Stimulated activated CD4-positive, alpha-beta T cell treated with anti-CD3 and anti-CD28 coated beads, Interleukin-12 subunit alpha, Interleukin-12 subunit beta, amount 100 ng/mL, for 48 hours (primary cell): ENCODE measurements around the gene GLYATL1B.
"Not testable (repeated sequence)": the region's sequence is repeated elsewhere in the genome, so short reads cannot be mapped to it uniquely, and the experiment has no call there.

Experiments used
- DNase-seq, 3 donors: peaks; one replicate each; pipeline ENCODE4 v3.0.0-alpha.2; 2020; ENCODE audit warnings: low read depth in 2 of 3, low spot score in 1 of 3

GLYATL1B gene, protein sequence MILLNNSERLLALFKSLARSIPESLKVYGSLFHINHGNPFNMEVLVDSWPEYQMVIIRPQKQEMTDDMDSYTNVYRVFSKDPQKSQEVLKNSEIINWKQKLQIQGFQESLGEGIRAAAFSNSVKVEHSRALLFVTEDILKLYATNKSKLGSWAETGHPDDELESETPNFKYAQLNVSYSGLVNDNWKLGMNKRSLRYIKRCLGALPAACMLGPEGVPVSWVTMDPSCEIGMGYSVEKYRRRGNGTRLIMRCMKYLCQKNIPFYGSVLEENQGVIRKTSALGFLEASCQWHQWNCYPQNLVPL

DNA sequence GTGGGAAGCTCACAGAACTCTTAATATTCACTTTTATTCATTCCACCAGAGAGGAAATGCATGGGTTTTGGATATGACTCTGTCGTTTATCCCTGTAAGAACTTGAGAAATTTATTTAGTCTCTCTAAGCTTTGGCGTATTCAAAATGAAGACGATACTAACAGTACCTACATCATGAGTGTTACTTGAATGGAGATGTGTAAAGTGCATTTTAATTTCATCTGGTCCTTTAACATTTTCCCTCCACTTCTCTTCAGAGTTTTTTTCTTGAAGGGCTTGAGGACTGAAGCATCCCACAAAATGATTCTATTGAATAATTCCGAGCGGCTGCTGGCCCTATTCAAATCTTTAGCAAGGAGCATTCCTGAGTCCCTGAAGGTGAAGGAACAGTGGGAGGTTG lies at the start of gene GLYATL1B:
Gene GLYATL1B (plus strand): TSS at position 301 of the 400 bp plus-strand sequence. CDS start 0 bp downstream, at position 301.
- DNase-seq: not testable (repeated sequence)

DNA sequence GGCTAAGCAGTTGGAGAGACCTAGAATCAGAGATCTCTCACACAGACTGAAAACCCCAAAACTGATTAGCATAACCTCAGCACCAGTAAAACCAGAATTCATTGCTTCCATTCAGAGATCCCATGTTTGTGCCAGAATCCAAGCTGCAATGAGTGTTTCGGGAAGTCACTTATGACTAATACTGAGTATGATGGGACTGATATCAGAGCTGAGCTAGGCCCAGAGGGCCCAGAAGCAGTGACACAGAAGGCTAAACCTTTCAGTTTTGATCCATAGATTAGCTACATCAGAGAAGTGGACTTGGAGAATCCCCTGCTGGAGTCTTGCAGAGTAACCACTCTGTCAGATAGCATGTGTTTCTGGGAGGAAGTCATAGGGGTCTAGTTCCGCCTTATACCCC lies 49.6 kb upstream of the GLYATL1B start:
- not testable (repeated sequence) for DNase-seq

DNA sequence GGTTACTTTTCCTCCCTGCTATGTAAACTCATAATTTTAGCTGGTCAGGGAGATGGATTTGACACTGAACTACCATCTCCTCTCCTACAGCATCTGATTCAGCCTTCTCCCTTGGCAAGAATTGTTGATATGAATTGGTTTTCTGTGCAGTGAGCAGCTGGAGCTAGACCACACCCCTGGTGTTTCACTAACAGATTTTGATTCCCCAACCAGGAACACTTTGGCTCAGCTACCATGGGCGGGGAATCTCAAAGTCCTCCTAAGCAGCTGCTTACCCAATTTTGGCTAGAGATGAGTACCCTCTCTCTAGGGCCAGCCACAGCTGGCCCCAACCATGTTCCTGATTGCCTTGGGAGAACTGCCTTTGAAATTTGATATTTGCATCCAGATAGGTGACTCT lies 48.7 kb upstream of the GLYATL1B start:
- DNase-seq: not testable (repeated sequence)

DNA sequence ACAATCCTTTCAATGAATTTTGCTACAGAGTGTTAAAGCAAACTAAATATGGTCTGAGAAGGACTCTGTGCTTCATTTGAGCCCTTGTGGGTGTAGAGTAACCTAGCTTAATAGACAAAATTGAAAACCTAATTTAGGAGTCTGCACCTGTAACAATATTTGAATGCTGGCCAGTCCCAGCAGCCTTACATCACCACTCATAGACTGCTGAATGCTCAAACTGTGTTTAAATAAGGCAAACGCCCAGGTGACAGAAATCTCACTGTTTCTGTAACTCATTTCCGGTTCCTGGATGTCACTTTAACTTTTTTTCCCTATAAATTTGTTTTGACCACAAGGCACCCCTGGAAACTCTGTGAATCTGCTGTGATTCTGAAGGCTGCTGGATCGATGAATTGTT lies 45.5 kb upstream of the GLYATL1B start:
- DNase-seq: no peak

DNA sequence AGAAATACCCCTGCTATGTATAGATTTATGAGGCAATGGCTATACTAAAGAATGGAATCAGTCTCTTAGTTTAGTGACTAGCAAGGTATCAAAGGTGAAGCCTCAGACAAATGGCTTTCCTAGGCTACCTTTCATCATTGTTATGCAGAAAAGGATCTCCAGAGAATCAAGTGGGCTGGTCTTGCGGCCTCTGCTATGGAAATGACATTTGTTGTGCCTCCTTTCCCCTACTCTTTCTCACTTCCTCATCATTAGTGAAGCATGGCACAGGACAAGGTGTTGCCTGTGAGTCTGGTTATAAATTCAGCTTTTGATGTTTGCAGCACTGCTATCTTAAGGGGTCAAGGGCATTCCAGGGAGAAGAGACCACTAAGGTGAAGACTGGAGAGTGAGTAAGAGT lies 34.7 kb upstream of the GLYATL1B start:
- not testable (repeated sequence) for DNase-seq

DNA sequence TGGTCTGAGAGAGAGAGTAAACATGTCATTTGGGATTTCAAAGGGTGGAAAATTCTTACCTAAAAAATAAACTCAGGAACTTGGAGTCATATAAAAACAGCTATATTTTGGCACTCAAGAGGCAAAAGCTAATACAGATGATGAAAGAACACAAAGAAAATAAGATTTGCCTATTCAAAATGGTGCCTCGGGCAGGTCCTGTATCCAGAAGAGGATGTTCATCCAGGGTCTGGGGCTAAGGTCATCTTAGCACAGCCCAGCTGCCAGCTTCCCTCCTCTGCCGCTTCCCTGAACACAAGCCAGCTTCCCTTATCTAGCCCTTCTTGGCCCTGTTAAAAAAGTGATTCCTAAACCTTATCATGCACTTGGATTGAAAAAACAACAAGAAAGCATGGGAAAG lies 33.8 kb upstream of the GLYATL1B start:
- not testable (repeated sequence) for DNase-seq

DNA sequence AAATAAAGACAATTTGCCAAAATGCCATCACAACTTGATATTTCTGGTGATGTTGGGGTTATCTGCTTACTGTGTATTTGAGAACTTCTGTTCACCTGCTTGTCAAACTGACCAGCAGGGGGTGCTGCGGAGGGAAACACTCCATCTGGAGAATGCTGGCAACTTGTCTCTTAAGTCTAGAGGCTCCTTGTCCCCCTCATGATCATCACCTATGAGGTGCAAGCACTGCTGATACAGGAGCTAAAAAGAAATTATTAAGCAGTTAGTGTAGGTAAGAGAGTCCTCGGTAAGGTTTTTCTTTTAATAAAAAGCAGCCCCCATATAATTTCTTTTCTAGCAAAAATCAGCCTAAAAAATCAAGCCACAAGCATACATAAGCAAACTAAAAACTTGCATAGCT lies 32.7 kb upstream of the GLYATL1B start:
- DNase-seq: peak; percentile 46 to 75 (median 73)

DNA sequence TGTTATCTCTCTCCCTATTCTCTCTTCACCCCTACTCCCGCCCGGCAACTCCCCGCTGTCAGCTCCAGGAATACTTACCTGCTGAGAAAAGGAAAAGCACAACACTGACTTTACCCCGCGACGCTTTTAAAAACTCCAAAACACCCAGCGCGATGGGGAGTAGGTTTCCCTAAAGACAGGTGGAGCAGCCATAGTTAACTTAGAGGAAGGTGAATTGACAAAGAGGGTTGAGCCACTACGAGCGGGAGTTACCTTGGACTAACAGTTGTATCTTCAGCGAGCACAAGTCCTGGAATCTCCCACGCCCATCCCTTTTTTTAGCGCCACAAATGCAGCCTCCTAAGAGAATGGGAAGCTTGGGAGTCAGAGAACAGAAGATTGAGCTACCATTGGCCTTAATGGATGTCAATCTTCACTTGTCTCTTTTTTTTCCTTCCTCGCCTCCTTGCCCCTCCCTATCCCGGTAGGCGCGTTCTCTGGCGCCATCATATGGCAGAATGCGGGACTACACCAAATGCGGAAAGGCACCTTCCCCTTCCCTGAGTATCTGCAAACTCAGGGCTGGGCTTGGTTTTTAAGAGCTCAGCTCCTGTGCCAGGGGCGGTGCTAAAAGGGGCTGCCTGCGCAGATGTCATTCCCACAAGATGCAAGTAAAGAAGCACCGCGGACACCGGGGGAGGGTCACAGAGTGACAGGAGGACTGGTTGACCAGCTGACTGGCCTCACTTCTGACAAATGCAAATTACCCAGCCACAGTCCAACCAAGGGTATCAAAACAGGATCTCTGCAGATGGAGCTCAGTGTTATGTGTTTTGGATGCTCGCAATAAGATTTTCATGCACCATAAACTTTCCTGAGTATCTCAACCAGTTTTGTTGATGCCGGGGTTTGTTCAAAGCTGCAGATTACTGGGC lies 27.7 kb upstream of the GLYATL1B start:
- peak; percentile 79 to 97 (median 83) for DNase-seq

DNA sequence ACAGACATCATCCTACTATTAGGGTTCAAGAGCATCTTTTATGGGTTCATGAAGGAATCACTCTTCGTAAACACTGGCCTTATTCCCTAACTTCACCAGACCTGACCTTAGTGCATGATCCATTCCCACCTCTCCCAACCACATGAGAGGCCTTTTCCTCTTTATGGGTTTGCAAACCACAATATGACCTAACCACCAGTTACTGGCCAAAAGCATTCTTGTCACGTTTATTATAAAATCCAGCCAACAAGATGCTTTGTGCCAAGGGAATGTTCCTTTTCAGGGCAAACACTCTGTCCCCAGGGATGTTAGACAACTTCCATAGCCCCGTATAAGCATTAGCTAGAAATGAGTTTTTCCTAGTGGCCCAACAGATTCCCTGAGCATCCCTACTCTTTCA lies 26.0 kb upstream of the GLYATL1B start:
- not testable (repeated sequence) for DNase-seq

DNA sequence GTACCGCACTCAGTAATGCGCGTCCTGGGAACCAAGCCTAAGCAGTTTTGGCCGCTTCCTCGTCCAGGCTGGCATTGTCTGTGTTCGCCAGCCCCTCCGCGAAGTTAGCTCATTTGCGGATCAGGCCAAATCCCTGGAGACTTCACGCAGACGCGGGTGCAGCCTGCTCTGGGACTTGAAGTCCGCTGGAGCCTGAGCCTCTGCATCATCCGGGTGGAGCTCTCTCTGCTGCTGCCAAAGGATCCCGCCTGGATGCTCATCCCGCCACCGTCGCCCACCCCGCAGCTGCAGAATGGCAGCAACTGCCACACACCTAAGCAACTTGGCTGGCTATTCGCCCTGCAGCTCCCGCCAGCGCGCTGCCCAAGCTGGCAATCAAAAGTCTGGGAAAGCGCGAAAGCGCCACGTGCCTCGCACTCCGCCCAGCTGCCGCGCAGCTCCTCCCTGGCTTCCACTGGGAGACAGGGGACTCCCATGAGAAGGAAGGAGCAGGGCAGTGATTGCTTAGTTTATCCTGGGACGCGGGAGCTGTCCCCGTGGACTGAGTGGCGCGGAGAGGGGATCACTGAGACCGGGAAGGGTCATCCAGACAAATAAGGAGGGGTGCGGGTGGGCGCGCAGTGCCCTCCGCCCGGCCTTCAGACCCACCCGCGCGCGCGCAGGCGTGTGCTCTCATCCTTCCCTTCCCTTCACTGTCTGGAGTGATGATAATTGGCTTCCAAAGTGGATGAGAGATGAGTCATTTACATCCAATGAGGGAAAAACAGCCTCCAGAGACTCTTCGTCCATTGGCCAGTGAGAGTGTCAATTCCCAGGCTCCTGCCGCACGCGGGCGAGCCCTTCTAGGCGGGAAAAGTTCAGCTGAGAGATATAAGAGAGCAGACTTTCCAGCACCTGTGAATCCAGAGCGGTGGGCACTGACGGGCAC lies 23.2 kb upstream of the GLYATL1B start:
- DNase-seq: no peak

DNA sequence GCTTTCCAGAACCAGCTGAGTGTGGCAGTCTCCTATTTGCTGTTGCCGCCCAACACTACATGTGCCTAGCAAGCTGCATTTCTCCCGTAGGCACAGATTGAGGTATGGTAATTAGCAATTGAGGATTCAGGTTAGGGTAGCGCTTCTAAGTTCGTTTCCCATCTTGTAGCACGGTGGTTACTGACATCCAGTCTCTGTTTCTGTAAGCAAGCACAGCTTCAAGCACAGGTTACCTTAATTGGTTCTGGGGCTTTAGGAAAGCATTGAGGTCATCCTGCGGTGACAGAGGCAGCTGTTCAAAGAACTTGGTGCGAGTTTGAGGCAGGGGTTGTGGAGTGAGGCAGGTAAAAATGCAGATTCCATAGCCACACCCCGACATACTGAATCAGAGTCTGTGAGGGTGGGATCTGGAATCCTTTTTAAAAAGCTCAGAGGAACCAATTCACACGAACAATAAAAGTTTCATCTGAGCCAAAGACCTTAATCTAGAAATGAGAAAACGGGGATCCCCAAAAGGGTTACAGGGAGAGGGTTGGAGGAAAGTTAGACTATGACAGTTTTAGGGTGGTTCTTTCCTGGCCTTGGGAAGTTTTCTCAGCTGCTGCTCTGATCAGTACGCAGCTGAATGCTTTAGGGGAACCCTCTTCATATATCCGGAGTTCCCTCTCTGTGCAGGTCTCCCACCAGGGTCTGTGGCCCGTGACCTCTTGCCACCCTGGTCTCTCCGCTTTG lies 21.9 kb upstream of the GLYATL1B start:
- DNase-seq: not testable (repeated sequence)

DNA sequence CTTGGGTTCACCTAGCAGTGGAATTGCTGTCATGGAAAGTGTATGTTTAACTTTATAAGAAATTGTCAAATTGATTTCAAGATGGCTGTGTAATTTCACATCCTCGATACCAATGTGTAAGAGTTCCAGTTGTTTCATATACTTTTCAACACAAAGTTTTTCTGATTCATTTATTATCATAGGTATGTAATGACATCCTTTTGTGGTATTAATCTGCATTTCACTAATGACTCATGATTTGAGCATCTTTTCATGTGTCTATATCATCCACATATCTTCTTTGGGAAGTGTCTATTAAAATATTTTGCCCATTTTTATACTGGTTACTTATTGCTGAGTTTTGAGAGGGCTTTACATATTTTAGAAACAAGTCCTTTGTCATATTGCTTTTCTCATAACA lies 17.0 kb upstream of the GLYATL1B start:
- DNase-seq: no peak

DNA sequence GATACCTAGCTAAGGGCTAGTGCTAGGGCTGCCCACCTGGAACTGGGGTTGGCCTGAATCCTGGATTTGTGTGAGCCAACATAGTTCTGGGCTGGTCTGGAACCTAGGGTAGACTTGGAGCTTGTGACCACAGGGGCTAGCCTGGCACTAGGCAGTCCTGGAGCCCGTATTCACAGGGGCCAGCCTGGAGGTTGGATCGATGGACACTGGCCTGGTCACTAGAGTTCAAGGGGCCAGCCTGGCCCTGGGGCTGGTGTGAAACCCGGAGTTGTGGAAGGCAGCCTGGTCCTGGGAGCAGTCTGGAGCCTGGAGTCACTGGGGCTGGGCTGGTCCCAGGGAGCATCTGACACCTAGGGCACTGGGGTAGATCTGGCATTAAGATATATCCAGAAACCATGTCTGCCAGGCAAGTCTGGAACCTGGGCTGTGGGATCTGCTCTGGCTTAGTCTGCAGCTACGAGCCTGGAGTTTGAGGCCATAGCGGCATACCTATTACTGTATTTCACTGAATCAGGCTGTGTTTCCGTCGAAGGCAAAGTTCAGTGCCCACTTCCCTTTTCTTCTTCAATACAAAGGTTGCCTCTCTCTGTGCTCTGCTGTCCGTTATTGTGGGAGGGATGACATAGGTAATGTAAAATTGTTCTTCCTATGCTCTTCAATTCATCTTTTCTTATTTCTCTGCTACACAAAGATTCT lies 9.1 kb upstream of the GLYATL1B start:
- no peak for DNase-seq

DNA sequence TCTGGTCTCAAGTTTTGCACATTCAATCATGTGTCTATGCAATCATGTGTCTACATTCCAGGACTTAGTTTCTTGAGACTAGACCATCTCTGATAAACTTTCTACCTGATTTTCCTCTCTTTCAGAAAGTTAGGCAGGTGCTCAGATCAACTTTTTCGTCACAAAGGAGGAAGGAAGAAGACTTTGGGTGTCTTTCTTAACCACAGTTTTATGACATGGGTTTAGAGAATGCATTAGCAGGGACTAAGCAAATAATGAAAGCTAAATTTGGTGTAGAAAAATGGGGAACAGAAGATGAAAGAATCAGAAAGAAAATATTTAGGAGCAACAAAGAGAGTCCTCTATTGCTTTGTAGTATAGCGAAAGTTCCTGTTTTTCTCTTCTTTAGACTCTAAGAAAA lies 7.7 kb upstream of the GLYATL1B start:
- DNase-seq: no peak

DNA sequence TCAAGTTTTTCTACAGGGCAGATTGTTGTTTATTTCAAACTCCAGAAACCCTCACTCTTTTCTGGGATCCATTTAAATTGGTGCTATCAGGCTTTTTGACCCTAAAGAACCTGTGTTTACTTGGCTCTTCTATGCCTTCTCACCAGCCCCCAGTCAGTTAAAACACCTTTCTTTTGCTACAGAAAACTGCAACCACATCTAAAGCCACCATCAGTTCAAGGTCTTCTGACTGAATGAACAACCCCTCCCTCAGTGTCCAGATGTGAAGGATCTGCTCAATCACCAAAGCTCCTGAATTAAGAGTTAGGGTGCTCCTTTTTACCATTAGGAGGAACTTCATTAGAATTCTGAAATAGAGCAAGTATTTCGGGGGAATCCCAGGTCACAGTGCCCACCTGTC lies 7.0 kb upstream of the GLYATL1B start:
- no peak for DNase-seq

DNA sequence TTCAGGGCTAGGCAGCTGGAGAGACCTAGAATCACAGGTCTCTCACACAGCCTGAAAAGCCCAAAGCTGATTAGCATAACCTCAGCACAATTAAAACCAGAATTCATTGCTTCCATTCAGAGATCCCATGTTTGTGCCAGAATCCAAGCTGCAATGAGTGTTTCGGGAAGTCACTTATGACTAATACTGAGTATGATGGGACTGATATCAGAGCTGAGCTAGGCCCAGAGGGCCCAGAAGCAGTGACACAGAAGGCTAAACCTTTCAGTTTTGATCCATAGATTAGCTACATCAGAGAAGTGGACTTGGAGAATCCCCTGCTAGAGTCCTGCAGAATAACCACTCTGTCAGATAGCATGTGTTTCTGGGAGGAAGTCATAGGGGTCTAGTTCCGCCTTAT lies 5.7 kb upstream of the GLYATL1B start:
- DNase-seq: not testable (repeated sequence)

DNA sequence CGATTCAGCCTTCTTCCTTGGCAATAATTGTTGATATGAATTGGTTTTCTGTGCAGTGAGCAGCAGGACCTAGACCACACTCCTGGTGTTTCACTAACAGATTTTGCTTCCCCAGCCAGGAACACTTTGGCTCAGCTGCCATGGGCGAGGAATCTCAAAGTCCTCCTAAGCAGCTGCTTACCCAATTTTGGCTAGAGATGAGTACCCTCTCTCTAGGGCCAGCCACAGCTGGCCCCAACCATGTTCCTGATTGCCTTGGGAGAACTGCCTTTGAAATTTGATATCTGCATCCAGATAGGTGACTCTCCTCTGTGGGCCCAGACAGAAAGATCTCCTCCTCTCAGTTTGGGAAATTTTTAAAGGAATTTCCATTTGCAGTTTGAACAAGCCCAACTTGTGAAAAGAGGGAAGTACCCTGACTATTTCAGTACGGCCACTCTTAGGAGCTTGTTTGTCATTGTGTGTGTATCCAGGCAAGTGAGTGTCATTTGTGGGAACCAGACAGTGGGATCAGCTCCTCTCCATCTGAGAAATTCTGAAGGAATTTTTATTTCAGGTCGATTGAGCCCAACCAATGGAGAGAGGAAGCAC lies 4.6 kb upstream of the GLYATL1B start:
- not testable (repeated sequence) for DNase-seq

DNA sequence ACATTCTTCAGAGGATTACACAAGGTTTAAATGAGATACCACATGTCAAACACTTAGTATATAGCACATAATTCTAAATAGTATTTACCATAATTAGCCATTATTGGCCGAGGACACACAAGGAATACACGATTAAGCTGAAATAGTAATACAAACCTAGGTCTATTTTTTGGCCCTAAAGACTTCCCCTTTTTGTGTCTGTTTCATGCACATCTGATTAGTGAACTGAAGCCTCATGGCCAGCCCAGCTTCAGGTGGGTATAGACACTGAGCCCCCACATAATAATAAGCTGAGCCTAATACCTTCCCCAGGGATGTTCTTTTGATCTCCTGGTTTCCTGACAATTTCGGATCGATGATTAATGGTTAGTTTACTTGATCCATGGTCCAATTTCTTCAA lies 2.1 kb downstream of the GLYATL1B start:
- DNase-seq: no peak

DNA sequence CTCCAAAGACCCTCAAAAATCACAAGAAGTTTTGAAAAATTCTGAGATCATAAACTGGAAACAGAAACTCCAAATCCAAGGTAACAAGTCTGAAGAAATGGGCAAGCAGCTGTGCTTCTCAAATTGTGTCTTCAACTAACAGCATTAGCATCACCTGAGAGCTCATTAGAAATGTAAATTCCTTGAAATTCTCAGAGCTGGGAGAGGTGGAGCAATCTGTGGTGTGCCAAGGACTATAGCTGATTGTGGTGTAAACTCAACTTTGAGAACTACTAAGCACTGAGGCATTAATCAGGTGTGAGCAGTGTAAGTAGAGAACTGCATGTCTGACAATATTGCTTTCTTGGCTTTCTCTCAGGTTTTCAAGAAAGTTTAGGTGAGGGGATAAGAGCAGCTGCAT lies 7.5 kb downstream of the GLYATL1B start:
- not testable (repeated sequence) for DNase-seq
